Gastroesophageal sphincter (tissue), 3 donors: Measurements from ENCODE around the gene TBC1D7.

Experiments
- POLR2A ChIP-seq, 2 donors: fragments of 450-650 bp; IDR thresholded peaks; one replicate each; pipeline ENCODE4 v1.6.1; 2017; ENCODE audit warnings: antibody characterized with exemption in 2 of 2, mild to moderate bottlenecking in 2 of 2, moderate library complexity in 1 of 2
- TF ChIP-seq, protein P1 (sequence below), 4 experiments: fragments of 200-600 bp in 2 of 4; fragments of 450-650 bp in 2 of 4; sonication (generic) in 1 of 4; IDR thresholded peaks; one replicate each; pipeline ENCODE4 v1.5.1; 2017 to 2019; ENCODE audit warnings: antibody characterized with exemption in 4 of 4, mild to moderate bottlenecking in 2 of 4, moderate library complexity in 2 of 4

DNA sequence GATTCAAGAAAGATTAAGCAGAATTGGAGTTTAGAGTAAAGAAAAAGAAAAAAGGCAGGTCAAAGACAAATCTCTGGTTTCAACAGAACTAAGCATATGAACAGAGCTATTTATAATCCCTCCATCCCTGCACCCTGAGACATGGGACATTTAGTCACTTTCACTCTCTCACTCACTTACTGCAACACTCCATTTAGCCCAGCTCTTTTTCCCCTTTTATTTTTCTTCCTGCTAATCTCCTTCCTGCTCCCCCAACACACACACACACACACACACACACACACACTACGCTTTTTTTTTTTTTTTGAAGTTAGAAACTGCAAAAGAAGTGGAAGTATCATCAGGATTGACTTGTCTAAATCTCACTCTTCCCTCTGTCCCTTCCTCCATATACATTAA, 45.1 kb upstream of the TBC1D7 start:
- TF ChIP-seq, protein P1, sequence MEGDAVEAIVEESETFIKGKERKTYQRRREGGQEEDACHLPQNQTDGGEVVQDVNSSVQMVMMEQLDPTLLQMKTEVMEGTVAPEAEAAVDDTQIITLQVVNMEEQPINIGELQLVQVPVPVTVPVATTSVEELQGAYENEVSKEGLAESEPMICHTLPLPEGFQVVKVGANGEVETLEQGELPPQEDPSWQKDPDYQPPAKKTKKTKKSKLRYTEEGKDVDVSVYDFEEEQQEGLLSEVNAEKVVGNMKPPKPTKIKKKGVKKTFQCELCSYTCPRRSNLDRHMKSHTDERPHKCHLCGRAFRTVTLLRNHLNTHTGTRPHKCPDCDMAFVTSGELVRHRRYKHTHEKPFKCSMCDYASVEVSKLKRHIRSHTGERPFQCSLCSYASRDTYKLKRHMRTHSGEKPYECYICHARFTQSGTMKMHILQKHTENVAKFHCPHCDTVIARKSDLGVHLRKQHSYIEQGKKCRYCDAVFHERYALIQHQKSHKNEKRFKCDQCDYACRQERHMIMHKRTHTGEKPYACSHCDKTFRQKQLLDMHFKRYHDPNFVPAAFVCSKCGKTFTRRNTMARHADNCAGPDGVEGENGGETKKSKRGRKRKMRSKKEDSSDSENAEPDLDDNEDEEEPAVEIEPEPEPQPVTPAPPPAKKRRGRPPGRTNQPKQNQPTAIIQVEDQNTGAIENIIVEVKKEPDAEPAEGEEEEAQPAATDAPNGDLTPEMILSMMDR (IDR thresholded peaks at IDR 0.05): no peak
- TF ChIP-seq POLR2A (IDR thresholded peaks at IDR 0.05): no peak
